GM12865 (cell line): ENCODE results near the gene METTL26.

Experiments
- DNase-seq: peaks from one replicate; pipeline ENCODE4 v3.0.0; 2010; ENCODE audit warnings: low read depth
- H3K4me3 ChIP-seq: 2 replicates; pipeline ENCODE4 v1.5.1; 2011; ENCODE audit warnings: mild to moderate bottlenecking, low read depth, low read length, control low read depth
- CTCF ChIP-seq: IDR thresholded peaks from 2 replicates; pipeline ENCODE4 v1.5.1; 2011; ENCODE audit warnings: low read length, control low read depth, low read depth, inconsistent platforms; ENCODE audit not compliant: insufficient read depth; ENCODE audit errors: missing control alignments

METTL26 gene

DNA sequence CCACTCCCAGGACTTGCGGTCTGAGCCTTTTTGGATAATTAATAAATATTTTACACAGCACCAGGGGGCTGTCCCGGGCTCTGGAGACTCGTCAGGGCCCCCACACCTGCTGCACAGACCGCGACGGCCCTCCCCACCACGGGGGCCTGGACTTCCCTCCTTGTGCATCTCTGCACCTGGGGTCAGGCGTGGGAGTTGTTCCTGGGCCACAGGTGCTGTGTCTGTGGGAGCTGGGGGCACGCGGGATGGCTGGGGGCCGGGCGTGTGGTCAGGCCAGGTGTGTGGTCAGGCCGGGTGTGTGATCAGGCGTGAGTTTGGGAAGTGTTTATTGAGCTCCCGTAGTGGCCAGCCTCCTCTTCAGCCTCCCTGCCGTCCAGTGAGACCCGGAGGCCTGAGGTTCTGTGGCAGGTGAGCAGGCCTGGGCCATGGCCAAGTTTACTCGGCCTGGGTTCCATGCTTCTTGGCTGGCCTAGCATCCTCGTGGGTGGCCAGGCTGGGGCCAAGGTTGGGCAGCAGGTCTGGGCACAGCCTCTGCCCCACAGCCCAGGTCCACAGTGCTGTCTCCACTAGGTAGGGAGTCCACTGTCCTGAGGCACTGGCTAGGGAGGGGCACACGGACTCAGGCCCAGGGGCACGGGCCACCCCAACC, 42.2 kb upstream of the METTL26 start:
- TF ChIP-seq CTCF: no peak
- no peak overlapping the region for H3K4me3 ChIP-seq
- DNase-seq: no peak

DNA sequence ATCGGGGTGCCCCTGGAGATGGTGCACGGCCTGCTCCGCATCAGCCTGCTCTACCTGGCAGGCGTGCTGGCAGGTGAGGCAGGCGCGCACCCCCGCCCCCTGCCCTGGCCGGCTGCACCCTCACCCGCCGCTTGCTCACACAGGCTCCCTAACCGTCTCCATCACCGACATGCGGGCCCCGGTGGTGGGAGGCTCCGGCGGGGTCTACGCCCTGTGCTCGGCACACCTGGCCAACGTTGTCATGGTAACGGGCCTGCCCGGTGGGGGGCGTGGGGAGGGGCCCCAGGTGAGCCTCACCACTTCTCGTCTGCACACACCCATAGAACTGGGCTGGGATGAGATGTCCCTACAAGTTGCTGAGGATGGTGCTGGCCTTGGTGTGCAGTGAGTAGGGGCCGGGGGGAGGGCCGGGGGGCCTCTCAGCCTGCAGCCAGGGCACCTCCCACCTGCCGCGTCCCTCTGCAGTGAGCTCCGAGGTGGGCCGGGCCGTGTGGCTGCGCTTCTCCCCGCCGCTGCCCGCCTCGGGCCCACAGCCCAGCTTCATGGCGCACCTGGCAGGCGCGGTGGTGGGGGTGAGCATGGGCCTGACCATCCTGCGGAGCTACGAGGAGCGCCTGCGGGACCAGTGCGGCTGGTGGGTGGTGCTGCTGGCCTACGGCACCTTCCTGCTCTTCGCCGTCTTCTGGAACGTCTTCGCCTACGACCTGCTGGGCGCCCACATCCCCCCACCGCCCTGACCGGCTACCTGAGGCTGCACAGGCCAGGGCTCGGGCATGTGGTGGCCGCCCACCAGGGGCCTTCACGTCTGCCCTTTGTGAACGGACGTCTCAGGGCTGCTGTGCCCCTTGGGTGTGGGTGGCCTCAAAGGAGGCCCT, 41.4 kb upstream of the METTL26 start:
- TF ChIP-seq CTCF: no peak
- no peak overlapping the region for H3K4me3 ChIP-seq
- no peak for DNase-seq

DNA sequence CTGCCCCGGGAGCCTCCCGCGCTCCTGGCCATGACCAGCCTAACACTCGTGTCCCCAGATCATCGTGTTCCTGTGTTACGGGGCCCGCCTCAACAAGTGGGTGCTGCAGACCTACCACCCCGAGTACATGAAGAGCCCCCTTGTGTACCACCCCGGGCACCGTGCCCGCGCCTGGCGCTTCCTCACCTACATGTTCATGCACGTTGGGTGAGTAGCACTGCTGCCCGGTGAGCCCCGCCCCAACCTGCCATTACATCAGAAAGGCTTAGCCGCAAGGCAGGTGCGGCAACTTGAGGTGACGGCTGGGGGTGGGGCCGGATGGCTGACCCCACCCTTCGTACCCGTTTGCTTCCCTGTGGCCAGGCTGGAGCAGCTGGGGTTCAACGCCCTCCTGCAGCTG, 40.8 kb upstream of the METTL26 start:
- no peak for DNase-seq
- H3K4me3 ChIP-seq: no peak overlapping the region
- no peak for TF ChIP-seq CTCF

DNA sequence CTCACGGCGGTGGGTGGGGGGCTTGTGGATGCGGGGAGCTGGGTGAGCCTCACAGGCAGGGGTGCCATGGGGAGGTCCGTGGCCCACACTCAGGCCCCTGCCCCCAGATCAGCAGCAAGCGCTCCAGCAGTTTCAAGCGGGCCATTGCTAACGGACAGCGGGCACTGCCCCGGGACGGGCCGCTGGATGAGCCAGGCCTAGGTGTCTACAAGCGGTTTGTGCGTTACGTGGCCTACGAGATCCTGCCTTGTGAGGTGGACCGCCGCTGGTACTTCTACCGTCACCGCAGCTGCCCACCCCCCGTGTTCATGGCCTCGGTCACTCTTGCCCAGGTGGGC, 40.4 kb upstream of the METTL26 start:
- TF ChIP-seq CTCF: no peak
- H3K4me3 ChIP-seq: no peak overlapping the region
- no peak for DNase-seq

DNA sequence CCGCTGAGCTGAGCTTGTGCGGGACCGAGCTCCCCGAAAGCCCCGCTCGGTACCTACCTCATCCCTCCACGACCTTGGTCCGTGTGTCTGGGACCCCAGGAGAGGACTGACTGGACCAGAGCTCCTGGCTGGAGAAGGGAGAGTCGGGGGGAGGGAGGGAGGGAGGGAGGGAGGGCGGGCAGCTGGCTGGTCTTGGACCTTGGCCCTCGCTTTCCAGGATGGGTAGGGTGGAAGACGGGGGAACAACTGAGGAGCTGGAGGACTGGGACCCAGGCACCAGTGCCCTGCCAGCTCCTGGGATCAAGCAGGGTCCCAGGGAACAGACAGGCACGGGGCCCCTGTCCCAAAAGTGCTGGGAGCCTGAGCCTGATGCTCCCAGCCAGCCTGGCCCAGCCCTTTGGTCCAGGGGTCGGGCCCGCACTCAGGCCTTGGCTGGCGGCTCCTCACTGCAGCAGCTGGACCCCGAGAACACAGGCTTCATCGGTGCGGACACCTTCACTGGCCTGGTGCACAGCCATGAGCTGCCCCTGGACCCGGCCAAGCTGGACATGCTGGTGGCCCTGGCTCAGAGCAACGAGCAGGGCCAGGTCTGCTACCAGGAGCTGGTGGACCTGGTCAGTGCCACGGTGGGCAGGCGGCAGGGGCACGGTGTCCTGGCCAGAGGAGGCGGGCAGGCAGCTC, 39.9 kb upstream of the METTL26 start:
- DNase-seq: no peak
- H3K4me3 ChIP-seq: no peak overlapping the region
- no peak for TF ChIP-seq CTCF

DNA sequence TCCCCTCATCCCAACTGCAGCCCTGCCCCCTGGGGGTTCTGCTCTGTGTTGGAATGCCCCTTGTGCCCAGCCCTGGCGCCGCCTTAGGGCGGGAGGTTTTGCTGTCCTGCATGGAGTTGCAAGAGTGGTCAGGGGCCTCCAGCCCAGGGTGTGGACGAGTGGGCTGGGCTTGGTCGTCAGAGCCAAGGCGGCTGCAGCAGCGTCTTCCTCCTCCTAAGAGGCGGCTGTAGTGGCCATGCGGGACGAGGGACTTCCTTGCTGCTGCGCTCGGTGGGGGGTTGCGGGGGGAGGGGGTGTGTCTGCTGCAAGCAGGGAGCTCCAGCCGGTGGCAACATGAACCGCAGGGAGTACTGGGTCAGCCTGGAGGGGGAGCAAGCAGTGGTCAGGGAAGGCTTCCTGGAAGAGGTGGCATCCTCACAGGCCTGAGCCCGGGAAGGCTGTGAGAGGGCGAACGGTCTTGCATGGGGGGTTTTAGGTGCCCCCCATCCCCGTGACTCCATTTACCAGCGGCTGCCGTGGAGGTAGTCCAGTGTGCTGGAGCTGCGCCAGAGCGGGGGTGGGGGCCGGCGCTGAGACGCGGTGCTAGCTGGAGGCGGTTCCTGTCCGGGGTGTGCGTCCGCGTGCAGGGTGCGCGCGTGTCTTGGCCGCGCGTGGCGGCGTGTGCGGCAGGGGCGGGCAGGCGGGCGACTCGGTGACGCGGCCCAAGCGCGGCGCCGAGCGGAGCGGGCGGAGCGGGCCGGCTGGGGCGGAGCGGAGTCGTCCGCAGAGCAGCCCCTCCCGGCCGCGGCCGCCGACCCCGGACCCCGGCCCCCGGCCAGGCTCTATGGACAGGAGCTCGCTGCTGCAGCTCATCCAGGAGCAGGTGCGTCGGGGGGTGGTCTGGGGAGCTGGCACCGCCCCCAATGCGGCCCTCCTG, 39.1 kb upstream of the METTL26 start, which contains the start of gene RHBDL1:
Gene RHBDL1, plus strand, starts transcription at position 704 of the 916 bp plus-strand sequence. Its CDS starts 120 bp downstream, at position 824.
- TF ChIP-seq CTCF: no peak
- H3K4me3 ChIP-seq: no peak within 1 kb of the TSS
- DNase-seq: peak; percentile 35
